Stomach (tissue), 9 donors: ENCODE results near the gene PKNOX2. TPM values are rescaled to one million over a fixed set of nuclear protein-coding genes. Genes with fewer than 3 reads are reported as not detected.
A peak's percentile ranks its signal among the peaks of the same experiment; 100 is the strongest.

Source experiments
- DNase-seq, 2 donors: peaks; one replicate each; pipeline versions ENCODE4 v3.0.0 to v3.0.0-alpha.2; 2013 to 2019
- H3K27ac ChIP-seq, 5 donors: fragments of 200-600 bp in 4 of 5; sonication (generic) in 4 of 5; one replicate each; pipeline ENCODE4 v1.5.1; 2013 to 2019; ENCODE audit warnings: mild to moderate bottlenecking in 1 of 5, moderate library complexity in 1 of 5
- H3K27me3 ChIP-seq, 3 donors: fragments of 200-600 bp; sonication (generic); one replicate each; pipeline ENCODE4 v1.5.1; 2017 to 2019; ENCODE audit warnings: mixed run types in 1 of 3
- H3K36me3 ChIP-seq, 4 donors: fragments of 200-600 bp; sonication (generic); 1 replicate in 3 of 4; 2 replicates in 1 of 4; pipeline ENCODE4 v1.5.1; 2016 to 2019
- H3K4me1 ChIP-seq, 4 donors: fragments of 200-600 bp; sonication (generic); one replicate each; pipeline ENCODE4 v1.5.1; 2016 to 2019
- H3K4me3 ChIP-seq, 4 donors: fragments of 200-600 bp; sonication (generic) in 3 of 4; one replicate each; pipeline ENCODE4 v1.5.1; 2016 to 2019; ENCODE audit warnings: mild to moderate bottlenecking in 1 of 4
- H3K9me3 ChIP-seq, 4 donors: fragments of 200-600 bp; sonication (generic); one replicate each; pipeline ENCODE4 v1.5.1; 2016 to 2019
- EP300 ChIP-seq: sonication (generic); formaldehyde crosslinking; IDR thresholded peaks from one replicate; pipeline ENCODE4 v1.6.1; 2017; ENCODE audit warnings: antibody characterized with exemption
- POLR2A ChIP-seq, 4 donors: fragments of 450-650 bp; IDR thresholded peaks; one replicate each; pipeline ENCODE4 v1.6.1; 2016; ENCODE audit warnings: antibody characterized with exemption in 4 of 4, control low read depth in 2 of 4, mild to moderate bottlenecking in 1 of 4, moderate library complexity in 1 of 4
- POLR2AphosphoS5 ChIP-seq, 3 donors: sonication (generic); formaldehyde crosslinking; IDR thresholded peaks; one replicate each; pipeline ENCODE4 v1.6.1; 2016; ENCODE audit warnings: antibody characterized with exemption in 3 of 3
- WGBS, 5 donors: extraction: QIAGEN DNeasy Blood & Tissue Kit in 3 of 5; methylation state at CpG; one replicate each; pipeline versions ENCODE4 v1.1.5 to v1.1.7; 2013 to 2018; 5-methylcytosine and 5-hydroxymethylcytosine counted together
- intact Hi-C: fragments of 100-400 bp; cut with DNase I; formaldehyde crosslinking; loops from one replicate; pipeline ENCODE4 v1.15.1; 2023; ENCODE audit warnings: low total_unique reads
- polyA plus RNA-seq, 3 donors: library from polyadenylated mRNA; stranded (reverse); fragments of 200-250 nt; gene quantifications; one replicate each; pipeline ENCODE4 v1.2.3, GENCODE V29; 2013
- total RNA-seq, 5 donors: library from RNA; depleted of rRNA; stranded (reverse); fragments of >200 nt; gene quantifications; one replicate each; pipeline versions ENCODE4 v1.1.0 to v1.2.3, GENCODE V29; 2014 to 2016
- TF ChIP-seq, protein P1 (sequence below), 7 experiments: fragments of 450-650 bp in 4 of 7; fragments of 200-600 bp in 3 of 7; sonication (generic) in 3 of 7; IDR thresholded peaks; one replicate each; pipeline ENCODE4 v1.5.1; 2016 to 2019; ENCODE audit warnings: antibody characterized with exemption in 7 of 7, control low read depth in 2 of 7, mild to moderate bottlenecking in 1 of 7
- donor health status: healthy with polysubstance abuse.
- donor health status: Bipolar disorder and iron deficiency.
- donor health status: healthy.

The PKNOX2 gene
- total and polyA plus RNA-seq, 8 donors: 0.83 to 4.9 (median 2.3) TPM; not detected in 1

- no peaks in the 10 kb centered on the region for H3K27me3 ChIP-seq
- H3K9me3 ChIP-seq: peaks cover 0 to 9% (median 0%) of the 10 kb centered on the region in 4 donors
- no peak overlapping the region for H3K27ac ChIP-seq
- no peak for DNase-seq
- TF ChIP-seq EP300 (no peak), POLR2AphosphoS5 (IDR thresholded peaks at IDR 0.05) (no peak)
- TF ChIP-seq, protein P1, sequence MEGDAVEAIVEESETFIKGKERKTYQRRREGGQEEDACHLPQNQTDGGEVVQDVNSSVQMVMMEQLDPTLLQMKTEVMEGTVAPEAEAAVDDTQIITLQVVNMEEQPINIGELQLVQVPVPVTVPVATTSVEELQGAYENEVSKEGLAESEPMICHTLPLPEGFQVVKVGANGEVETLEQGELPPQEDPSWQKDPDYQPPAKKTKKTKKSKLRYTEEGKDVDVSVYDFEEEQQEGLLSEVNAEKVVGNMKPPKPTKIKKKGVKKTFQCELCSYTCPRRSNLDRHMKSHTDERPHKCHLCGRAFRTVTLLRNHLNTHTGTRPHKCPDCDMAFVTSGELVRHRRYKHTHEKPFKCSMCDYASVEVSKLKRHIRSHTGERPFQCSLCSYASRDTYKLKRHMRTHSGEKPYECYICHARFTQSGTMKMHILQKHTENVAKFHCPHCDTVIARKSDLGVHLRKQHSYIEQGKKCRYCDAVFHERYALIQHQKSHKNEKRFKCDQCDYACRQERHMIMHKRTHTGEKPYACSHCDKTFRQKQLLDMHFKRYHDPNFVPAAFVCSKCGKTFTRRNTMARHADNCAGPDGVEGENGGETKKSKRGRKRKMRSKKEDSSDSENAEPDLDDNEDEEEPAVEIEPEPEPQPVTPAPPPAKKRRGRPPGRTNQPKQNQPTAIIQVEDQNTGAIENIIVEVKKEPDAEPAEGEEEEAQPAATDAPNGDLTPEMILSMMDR (IDR thresholded peaks at IDR 0.05): no peak
- peaks cover 0 to 7% (median 0%) of the 10 kb centered on the region in 4 donors for H3K4me1 ChIP-seq
- H3K36me3 ChIP-seq: peaks cover 0 to 4% (median 0%) of the 10 kb centered on the region in 4 donors
- no peak overlapping the region for H3K4me3 ChIP-seq
- intact Hi-C loops: no loop called here
Measured at GRCh38 chr11:125188021-125188420, 23.5 kb downstream of the PKNOX2 start.

GRCh38 chr11:125190566-125190965 is 26.0 kb downstream of the PKNOX2 start:
- Histone ChIP-seq H3K9me3 (peaks cover 0 to 9% (median 0%) of the 10 kb centered on the region in 4 donors), H3K36me3 (no peaks in the 10 kb centered on the region), H3K4me3 (no peak overlapping the region), H3K27ac (no peak overlapping the region), H3K4me1 (peaks cover 0 to 7% (median 0%) of the 10 kb centered on the region in 4 donors), H3K27me3 (no peaks in the 10 kb centered on the region)
- no peak for DNase-seq
- intact Hi-C loops: no loop called here
- WGBS, 5 donors: 75 to 89% (median 84%) methylated on average over 5 of the region's 5 CpGs
- TF ChIP-seq, protein P1 (IDR thresholded peaks at IDR 0.05): no peak
- TF ChIP-seq POLR2A (IDR thresholded peaks at IDR 0.05) (no peak), EP300 (no peak), POLR2AphosphoS5 (IDR thresholded peaks at IDR 0.05) (no peak)

DNA sequence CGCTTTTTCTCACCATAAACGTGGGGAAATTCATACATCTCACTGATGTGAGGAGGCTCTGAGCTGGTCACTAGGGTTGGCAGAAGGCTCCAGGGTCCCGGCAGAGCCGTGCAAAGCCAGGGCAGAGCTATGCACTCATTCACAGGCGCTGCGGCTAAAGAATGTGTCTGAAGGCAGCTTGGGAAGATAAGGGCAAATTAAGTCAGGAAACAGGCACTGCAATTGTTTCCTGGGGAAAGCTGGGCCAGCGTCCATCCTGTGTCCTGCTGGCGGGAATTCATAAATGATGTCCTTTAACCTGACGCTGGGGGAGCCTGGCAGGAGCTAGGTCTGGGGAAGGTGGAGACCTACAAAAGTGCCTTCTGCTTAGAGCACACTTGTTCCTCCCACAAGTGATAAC is 27.6 kb downstream of the PKNOX2 start:
- no peaks in the 10 kb centered on the region for H3K27me3 ChIP-seq
- no peak overlapping the region for H3K4me3 ChIP-seq
- peaks cover 0 to 6% (median 0%) of the 10 kb centered on the region in 4 donors for H3K9me3 ChIP-seq
- peak; percentile 32 to 49 for DNase-seq
- TF ChIP-seq, protein P1 (IDR thresholded peaks at IDR 0.05): no peak
- no peak for TF ChIP-seq POLR2AphosphoS5 (IDR thresholded peaks at IDR 0.05)
- TF ChIP-seq POLR2A (IDR thresholded peaks at IDR 0.05): no peak
- TF ChIP-seq EP300: no peak
- intact Hi-C loops: no loop called here
- WGBS, 5 donors: 12 to 43% (median 28%) methylated on average over 9 of the region's 9 CpGs
- H3K36me3 ChIP-seq: no peaks in the 10 kb centered on the region
- peaks cover 0 to 7% (median 0%) of the 10 kb centered on the region in 4 donors for H3K4me1 ChIP-seq
- no peak overlapping the region for H3K27ac ChIP-seq

DNA sequence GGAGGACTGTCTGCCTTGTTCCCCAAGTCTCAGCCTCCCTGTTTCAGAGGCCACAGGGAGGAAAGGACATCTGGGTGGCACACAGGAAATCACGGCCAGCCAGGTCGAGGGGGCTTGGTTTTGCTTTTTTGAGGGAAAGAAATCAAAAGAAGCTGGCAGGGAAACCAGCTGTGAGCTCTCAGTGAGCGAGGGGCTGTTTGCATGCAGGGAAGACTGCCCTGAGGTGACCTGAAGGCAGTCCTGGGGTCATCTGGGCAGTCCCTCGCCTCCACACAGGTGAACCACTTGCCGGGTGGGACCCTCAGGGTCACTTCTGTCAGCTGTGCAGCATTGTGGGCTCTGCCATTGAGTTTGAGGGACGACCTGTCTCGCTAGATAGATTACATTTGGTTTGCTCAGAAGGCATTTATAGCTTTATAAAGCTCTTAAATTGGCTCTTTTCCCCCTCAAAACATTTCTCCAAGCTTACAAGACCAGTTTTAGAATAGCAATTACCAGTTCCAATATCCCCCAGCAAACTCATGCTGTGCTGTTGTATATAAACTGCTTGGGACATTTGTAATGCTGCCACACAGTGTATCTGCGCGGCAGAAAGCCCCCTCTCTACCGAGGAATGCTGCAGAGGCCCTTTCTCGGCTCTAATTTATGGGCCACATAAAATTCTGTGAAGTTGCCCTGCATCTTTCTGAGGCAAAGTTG is 28.3 kb downstream of the PKNOX2 start:
- WGBS, 5 donors: 73 to 78% (median 75%) methylated on average over 11 of the region's 11 CpGs
- H3K27ac ChIP-seq: no peak overlapping the region
- no peaks in the 10 kb centered on the region for H3K36me3 ChIP-seq
- no peak overlapping the region for H3K4me3 ChIP-seq
- no peak for DNase-seq
- intact Hi-C loops: no loop called here
- H3K27me3 ChIP-seq: no peaks in the 10 kb centered on the region
- H3K9me3 ChIP-seq: no peaks in the 10 kb centered on the region
- H3K4me1 ChIP-seq: peaks cover 0 to 7% (median 0%) of the 10 kb centered on the region in 4 donors
- TF ChIP-seq EP300: no peak
- TF ChIP-seq POLR2A (IDR thresholded peaks at IDR 0.05): no peak
- TF ChIP-seq POLR2AphosphoS5 (IDR thresholded peaks at IDR 0.05): no peak
- TF ChIP-seq, protein P1 (IDR thresholded peaks at IDR 0.05): no peak
